ENCODE measurements around the gene SLAIN2.

SLAIN2 gene

GRCh38 chr4:48334900-48335384 lies 6.4 kb upstream of the SLAIN2 start:
- no peak for DNase-seq (ENCODE audit: low read depth)

GRCh38 chr4:48336146-48336870 lies 5.0 kb upstream of the SLAIN2 start:
- no peak for DNase-seq (ENCODE audit: low read depth)

GRCh38 chr4:48337731-48338130 lies 3.6 kb upstream of the SLAIN2 start:
- no peak for DNase-seq (ENCODE audit: low read depth)

DNA sequence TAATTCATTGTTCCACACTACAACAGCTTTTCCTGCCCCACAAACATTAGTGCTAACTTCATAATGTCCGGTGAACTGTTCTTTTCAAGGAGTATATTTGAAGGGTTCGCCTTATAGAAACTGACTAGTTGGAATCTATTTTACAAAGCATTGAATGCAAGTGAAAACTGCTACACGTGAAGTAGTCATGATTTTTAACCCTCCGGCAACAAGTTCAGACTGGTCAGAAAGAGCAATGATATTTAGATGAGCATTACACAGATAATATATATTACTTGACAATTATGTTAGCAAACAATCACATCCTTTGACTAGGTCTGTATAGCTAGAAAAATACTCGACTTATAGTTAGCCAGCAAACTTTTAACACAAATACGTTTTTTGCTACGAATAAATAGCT lies 1.7 kb upstream of the SLAIN2 start:
- no peak for DNase-seq (ENCODE audit: low read depth)

- peak; percentile 89 for DNase-seq (ENCODE audit: low read depth)
Observed at GRCh38 chr4:48340276-48340964, 909 bp upstream of the SLAIN2 start.

GRCh38 chr4:48341776-48342605 lies 662 bp downstream of the SLAIN2 start:
- no peak for DNase-seq (ENCODE audit: low read depth)

GRCh38 chr4:48342606-48342880 lies 1.2 kb downstream of the SLAIN2 start:
- no peak for DNase-seq (ENCODE audit: low read depth)

DNA sequence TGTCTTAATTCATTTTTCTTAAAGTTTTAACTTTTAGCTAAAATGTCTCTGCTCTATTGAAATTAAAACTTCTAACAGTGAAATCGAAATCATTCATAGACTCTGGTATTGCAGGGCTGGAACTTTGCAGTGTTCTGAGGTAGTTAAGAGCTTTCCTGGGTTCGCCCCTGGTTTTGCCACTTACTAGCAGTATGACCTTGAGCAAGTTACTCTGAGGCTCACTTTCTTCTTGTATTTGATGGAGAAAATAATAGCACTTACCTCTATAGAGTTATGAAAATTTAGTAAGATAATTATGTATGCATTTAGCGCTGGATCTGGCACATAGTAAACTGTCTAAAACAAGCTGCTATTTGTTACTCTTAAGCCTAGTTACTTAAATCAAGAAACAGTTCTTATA lies 1.7 kb downstream of the SLAIN2 start:
- DNase-seq (ENCODE audit: low read depth), result no peak

- peak; percentile 59 for DNase-seq (ENCODE audit: low read depth)
Observed at GRCh38 chr4:48343551-48343950, 2.2 kb downstream of the SLAIN2 start.

- DNase-seq (ENCODE audit: low read depth), result no peak
Observed at GRCh38 chr4:48345542-48345941, 4.2 kb downstream of the SLAIN2 start.

- no peak for DNase-seq (ENCODE audit: low read depth)
Observed at GRCh38 chr4:48346594-48346993, 5.3 kb downstream of the SLAIN2 start.

DNA sequence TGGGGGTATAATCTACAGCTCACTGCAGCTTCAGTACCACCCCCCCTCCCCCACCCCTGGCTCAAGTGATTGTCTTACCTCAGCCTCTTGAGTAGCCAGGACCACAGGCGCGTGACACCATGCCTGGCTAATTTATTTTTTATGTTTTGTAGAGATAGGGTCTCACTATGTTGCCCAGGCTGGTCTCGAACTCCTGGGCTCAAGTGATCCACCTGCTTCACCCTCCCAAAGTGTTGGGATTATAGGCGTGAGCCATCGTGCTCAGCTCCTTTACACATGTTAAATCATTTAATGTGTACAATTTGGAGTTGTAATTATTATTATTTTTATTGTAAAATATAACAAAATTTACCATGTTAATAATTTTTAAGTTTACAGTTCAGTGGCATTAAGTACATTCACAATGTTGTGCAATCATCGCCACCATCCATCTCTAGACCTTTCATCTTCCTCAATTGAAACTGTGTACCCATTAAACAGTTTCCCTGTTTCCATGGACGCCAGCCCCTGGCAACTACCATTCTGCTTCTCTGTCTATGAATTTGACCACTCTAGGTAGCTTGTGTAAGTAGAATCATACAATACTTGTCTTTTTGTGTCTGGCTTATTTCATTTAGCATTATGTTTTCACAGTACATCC lies 6.1 kb downstream of the SLAIN2 start:
- DNase-seq (ENCODE audit: low read depth), result no peak

- DNase-seq (ENCODE audit: low read depth), result no peak
Observed at GRCh38 chr4:48350871-48351270, 9.5 kb downstream of the SLAIN2 start.

- no peak for DNase-seq (ENCODE audit: low read depth)
Observed at GRCh38 chr4:48352793-48353192, 11.5 kb downstream of the SLAIN2 start.

- no peak for DNase-seq (ENCODE audit: low read depth)
Observed at GRCh38 chr4:48356355-48356754, 15.0 kb downstream of the SLAIN2 start.

DNA sequence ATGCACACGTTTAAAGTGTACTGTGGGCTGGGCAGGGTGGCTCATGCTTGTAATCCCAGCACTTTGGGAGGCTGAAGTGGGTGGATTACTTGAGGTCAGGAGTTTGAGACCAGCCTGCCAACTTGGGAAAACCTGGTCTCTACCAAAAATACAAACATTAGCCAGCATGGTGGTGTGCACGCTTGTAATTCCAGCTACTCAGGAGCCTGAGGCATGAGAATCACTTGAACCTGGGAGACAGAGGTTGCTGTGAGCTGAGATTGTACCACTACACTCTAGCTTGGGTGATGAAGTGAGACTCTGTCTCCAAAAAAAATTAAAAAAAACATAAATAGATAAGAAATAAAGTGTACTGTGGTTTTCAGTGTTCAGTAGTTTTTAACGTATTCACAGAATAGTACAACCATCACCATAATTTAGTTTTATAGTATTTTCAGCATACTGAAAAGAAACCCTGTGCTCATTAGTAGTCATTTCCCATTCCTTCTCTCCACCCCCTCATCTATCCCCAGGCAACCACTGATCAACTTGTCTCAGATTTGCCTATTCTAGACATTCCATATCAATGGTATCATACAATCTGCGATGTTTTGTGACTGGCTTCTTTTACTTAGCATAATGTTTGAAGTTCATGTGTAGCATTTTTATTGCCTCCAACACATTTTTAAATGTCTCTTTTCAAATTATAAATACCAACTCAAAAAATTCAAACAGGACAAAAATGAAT lies 19.1 kb downstream of the SLAIN2 start:
- DNase-seq (ENCODE audit: low read depth), result peak; percentile 57

- no peak for DNase-seq (ENCODE audit: low read depth)
Observed at GRCh38 chr4:48361012-48361400, 19.7 kb downstream of the SLAIN2 start.

DNA sequence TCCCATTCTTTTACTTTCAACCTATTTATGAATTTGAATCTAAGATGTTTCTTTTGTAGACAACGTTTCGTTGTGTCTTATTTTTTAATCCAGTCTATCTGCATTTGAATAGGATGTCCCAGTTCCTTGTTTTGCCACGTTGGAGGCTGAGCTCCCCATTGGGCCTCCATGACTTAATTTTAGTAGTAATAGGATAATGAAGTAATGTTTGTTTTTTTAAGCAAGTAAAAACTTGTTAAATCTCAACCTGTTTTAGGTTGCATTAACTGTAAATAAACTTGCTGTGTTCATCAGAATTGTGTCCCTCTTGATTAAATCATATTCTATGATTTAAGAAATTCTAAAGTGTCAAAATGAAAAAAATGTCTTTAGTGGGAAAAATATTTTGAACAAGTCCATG lies 25.3 kb downstream of the SLAIN2 start:
- DNase-seq (ENCODE audit: low read depth), result no peak

DNA sequence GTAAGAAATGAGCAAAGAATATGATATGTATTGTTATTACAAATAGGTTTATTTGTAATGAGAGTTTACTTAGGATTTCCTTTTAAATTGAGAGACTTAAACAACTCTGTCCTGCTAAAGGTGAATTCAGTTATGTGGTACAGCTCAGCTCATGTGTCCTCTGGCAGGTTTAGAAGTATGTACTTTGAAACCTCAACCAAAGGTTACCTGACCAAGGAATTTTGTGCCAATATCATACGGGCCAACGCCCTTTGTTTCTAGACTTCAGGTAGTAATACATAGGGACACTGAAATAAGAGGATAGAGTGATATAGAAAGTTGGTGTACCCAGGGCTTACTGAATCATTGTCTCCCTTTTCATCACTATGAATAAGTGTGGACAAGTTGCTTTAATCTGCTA lies 25.7 kb downstream of the SLAIN2 start:
- no peak for DNase-seq (ENCODE audit: low read depth)

- no peak for DNase-seq (ENCODE audit: low read depth)
Observed at GRCh38 chr4:48368389-48368788, 27.1 kb downstream of the SLAIN2 start.

GRCh38 chr4:48369248-48369647 lies 27.9 kb downstream of the SLAIN2 start:
- no peak for DNase-seq (ENCODE audit: low read depth)

DNA sequence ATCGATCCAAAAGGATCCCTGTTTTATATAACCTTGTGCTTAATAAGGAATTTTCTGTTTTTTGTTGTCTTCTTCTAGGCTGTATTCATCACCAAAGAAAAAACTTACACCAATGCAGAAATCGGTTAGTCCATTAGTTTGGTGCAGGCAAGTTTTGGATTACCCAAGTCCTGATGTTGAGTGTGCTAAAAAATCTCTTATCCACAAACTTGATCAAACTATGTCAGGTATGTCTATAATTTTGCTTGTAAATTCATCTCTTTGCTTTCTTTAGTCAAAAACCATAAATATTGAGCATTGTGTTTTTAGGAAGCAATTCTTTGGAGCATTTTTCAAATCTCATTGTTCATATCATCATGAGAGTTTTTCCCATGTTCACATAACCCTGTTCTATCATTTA lies 28.4 kb downstream of the SLAIN2 start:
- no peak for DNase-seq (ENCODE audit: low read depth)
